Bronchial epithelial cell (primary cell): ENCODE measurements around the gene CXCL12. TPM values are rescaled to one million over a fixed set of nuclear protein-coding genes. Genes with fewer than 3 reads are reported as not detected.

Experiments
- DNase-seq: peaks from one replicate; pipeline ENCODE4 v3.0.0-alpha.2; 2010; ENCODE audit warnings: low read depth
- FAIRE-seq: peaks from 2 replicates; lab custom pipeline; 2011; peaks lifted over from hg19 to GRCh38; lab: Jason Lieb, UNC
- H3K27me3 ChIP-seq: 2 replicates; pipeline ENCODE4 v1.5.1; 2011; ENCODE audit warnings: low read length; ENCODE audit not compliant: control insufficient read depth, insufficient read depth
- H3K36me3 ChIP-seq: 2 replicates; pipeline ENCODE4 v1.5.1; 2011; ENCODE audit warnings: low read length; ENCODE audit not compliant: control insufficient read depth, insufficient read depth
- H3K4me3 ChIP-seq: 2 replicates; pipeline ENCODE4 v1.5.1; 2011; ENCODE audit warnings: mild to moderate bottlenecking, low read depth, low read length, control low read depth
- CTCF ChIP-seq: IDR thresholded peaks from 2 replicates; pipeline ENCODE4 v1.5.1; 2011; ENCODE audit warnings: mild to moderate bottlenecking, moderate library complexity, low read length, control low read depth, inconsistent platforms; ENCODE audit not compliant: insufficient read depth, severe bottlenecking
- total RNA-seq: library from RNA; depleted of rRNA; stranded (reverse); fragments of >200 nt; gene quantifications from 2 replicates; pipeline ENCODE4 v1.2.1, GENCODE V29; 2014

The CXCL12 gene
- total RNA-seq, 1 donor from 2014 or later: 1.3 TPM

GRCh38 chr10:44362866-44363711 lies 21.8 kb downstream of the CXCL12 start:
- FAIRE-seq: no peak
- TF ChIP-seq CTCF: no peak
- Histone ChIP-seq H3K36me3 (no peaks in the 10 kb centered on the region), H3K4me3 (no peak overlapping the region), H3K27me3 (no peaks in the 10 kb centered on the region)
- DNase-seq: no peak

- H3K27me3 ChIP-seq: no peaks in the 10 kb centered on the region
- no peak overlapping the region for H3K4me3 ChIP-seq
- TF ChIP-seq CTCF: no peak
- no peak for DNase-seq
- no peak for FAIRE-seq
- no peaks in the 10 kb centered on the region for H3K36me3 ChIP-seq
These were observed 23.8 kb downstream of the CXCL12 start for GRCh38 chr10:44361109-44361508.

- no peak for DNase-seq
- TF ChIP-seq CTCF: no peak
- no peaks in the 10 kb centered on the region for H3K27me3 ChIP-seq
- no peaks in the 10 kb centered on the region for H3K36me3 ChIP-seq
- no peak overlapping the region for H3K4me3 ChIP-seq
- FAIRE-seq: no peak
These were observed 26.7 kb downstream of the CXCL12 start for GRCh38 chr10:44358080-44358771.

- FAIRE-seq: no peak
- DNase-seq: peak; percentile 7
- H3K27me3 ChIP-seq: no peaks in the 10 kb centered on the region
- H3K36me3 ChIP-seq: no peaks in the 10 kb centered on the region
- no peak overlapping the region for H3K4me3 ChIP-seq
- no peak for TF ChIP-seq CTCF
These were observed 27.8 kb downstream of the CXCL12 start for GRCh38 chr10:44357023-44357540.

- Histone ChIP-seq H3K4me3 (no peak overlapping the region), H3K36me3 (no peaks in the 10 kb centered on the region), H3K27me3 (no peaks in the 10 kb centered on the region)
- FAIRE-seq (no peak), DNase-seq (no peak)
- TF ChIP-seq CTCF: no peak
These were observed 28.5 kb downstream of the CXCL12 start for GRCh38 chr10:44356139-44357022.
